Motor neuron (in vitro differentiated cells): ENCODE data around the gene SANBR. TPM values are rescaled to one million over a fixed set of nuclear protein-coding genes. Genes with fewer than 3 reads are reported as not detected.

ENCODE experiments used
- ATAC-seq, 8 experiments: fragments of 200-7000 bp; cut with Tn5 transposase; replicated peaks in 6 of 8; 2 replicates each; pipeline ENCODE4 v1.8.0; 2021; ENCODE audit warnings: mild to moderate bottlenecking in 8 of 8, moderate library complexity in 8 of 8
- H3K27ac ChIP-seq, 2 donors: fragments of 250-450 bp; sonication (Bioruptor Pico); 2 replicates each; pipeline ENCODE4 v1.9.0; 2021; ENCODE audit warnings: antibody characterized with exemption in 2 of 2, mild to moderate bottlenecking in 2 of 2, moderate library complexity in 1 of 2
- H3K4me1 ChIP-seq, 2 donors: fragments of 250-450 bp; sonication (Bioruptor Pico); replicated peaks in 1 of 2; 2 replicates each; pipeline ENCODE4 v1.6.1; 2021; ENCODE audit warnings: antibody characterized with exemption in 2 of 2, mild to moderate bottlenecking in 2 of 2, moderate library complexity in 1 of 2
- H3K4me3 ChIP-seq, 5 donors: fragments of 250-450 bp; sonication (Bioruptor Pico); 2 replicates each; pipeline ENCODE4 v1.9.0; 2021; ENCODE audit warnings: antibody characterized with exemption in 5 of 5, mild to moderate bottlenecking in 5 of 5, moderate library complexity in 4 of 5
- WGBS, 10 experiments: fragments of 450-650 bp; shearing (Covaris generic); methylation state at CpG; one replicate each; pipeline ENCODE4 v1.0.0; 2022; 5-methylcytosine and 5-hydroxymethylcytosine counted together
- in situ Hi-C, 9 experiments: fragments of 400-800 bp; cut with MboI; loops; one replicate each; pipeline ENCODE4 v1.15.0; 2021; ENCODE audit warnings: low sequenced_read_pairs in 9 of 9, low pct_unique_long_range_greater_than_20kb in 2 of 9; ENCODE audit not compliant: unreplicated experiment in 9 of 9
- total RNA-seq, 8 experiments: library from RNA; unstranded; fragments of 300-600 nt; gene quantifications; 2 replicates each; pipeline versions ENCODE4 v1.2.3 to v1.2.4, GENCODE V29; 2022

Gene SANBR
- total RNA-seq, 8 experiments from 2014 or later = 2.9 to 16.7 (median 10.2) TPM

DNA sequence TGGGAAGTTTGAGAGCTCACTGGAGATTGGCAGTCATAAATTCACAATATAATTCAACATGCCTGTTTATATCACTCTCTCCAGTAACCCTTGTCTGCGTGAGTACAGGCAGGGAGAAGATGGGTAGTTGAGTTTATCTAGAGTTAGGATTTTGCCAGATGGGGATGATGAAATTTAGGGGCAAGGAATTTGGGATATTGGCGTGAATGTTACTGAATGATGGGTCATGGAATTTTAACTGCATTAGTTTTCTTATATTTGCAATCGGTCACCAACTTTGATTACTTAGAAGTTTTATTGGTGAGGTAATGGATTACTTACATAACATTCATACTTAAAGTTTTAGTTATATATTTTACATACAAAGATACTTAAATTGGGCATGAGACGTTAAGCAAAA is 35.1 kb downstream of the SANBR start:
- Histone ChIP-seq H3K27ac (no peak overlapping the region), H3K4me1 (no peaks in the 10 kb centered on the region), H3K4me3 (no peak overlapping the region)
- in situ Hi-C loops = no loop called here
- ATAC-seq = no peak
- 76 to 100% (median 96%) methylated on average over 1 to 3 of the region's 4 CpGs for WGBS, 10 experiments

DNA sequence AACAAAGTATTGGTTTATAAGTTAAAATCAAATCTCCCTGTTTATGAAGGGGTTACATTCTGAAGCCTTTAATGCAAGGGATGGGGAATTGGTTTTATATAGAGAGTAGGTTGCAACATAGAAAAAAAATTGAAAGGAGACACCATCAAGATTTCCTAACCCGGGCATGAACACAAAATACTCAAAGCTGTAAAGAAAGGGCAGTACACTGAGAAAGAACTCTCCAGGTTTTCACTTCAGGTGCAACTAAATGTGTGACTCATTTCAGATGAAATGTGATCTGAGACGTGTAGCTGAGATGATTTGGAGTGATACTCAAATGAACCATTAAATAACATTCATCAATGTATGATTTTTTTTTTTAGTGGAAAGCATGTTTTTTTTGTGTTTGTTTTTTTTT is 43.6 kb downstream of the SANBR start:
- Histone ChIP-seq H3K27ac (no peak overlapping the region), H3K4me1 (no peaks in the 10 kb centered on the region), H3K4me3 (no peak overlapping the region)
- 41 to 100% (median 73%) methylated on average over 1 to 2 of the region's 2 CpGs; no CpG with 5 or more reads in 1 of the 10 experiments for WGBS, 10 experiments
- in situ Hi-C loops = no loop called here
- ATAC-seq = no peak

DNA sequence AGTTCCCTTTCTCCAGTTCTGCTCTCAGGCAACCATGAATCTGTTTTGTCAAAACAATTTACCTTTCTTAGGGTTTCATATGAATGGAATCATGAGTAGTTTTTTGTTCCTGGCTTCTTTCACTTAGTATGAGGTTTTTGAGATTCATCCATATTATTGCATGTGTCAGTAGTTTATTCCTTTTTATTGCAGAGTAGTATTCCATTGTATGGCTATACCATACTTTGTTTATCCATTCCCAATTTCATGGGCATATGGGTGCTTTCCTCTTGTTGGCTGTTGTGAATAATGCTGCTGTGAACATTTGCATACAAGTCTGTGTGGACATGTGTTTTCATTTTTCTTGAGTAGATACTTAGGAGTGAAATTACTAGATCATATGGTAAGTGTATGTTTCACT is 46.0 kb downstream of the SANBR start:
- Histone ChIP-seq H3K27ac (no peak overlapping the region), H3K4me3 (no peak overlapping the region), H3K4me1 (no peaks in the 10 kb centered on the region)
- in situ Hi-C loops = no loop called here
- ATAC-seq = no peak

DNA sequence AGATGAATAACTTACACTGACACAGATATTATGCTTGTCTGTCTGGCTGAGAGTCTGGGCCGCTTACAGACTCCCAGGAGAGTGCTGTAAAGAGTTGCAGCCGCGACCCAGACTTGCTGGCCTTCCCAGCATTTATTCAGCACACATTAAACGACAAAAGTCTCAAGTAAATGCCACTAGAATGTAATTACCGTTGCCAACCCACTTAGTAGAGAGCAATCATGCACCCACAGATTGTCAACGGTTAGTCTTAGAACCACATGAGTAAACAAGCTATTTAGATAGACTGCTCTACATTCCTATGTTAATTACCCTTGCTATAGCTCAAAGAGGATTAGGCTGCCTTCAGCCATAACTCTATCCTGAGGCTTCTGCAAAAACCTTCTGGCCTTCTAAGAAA is 48.5 kb downstream of the SANBR start:
- H3K4me3 ChIP-seq = no peak overlapping the region
- no peaks in the 10 kb centered on the region for H3K4me1 ChIP-seq
- WGBS, 10 experiments = 42 to 100% (median 88%) methylated on average over 2 to 5 of the region's 6 CpGs; no CpG with 5 or more reads in 2 of the 10 experiments
- in situ Hi-C loops = no loop called here
- ATAC-seq = no peak
- no peak overlapping the region for H3K27ac ChIP-seq

Other genes starting within 250 kb of the SANBR start
- gene REL, start 184.3 kb upstream of the SANBR start, total RNA-seq = 10 to 100 TPM in 2 of 8 experiments, 1 to 10 TPM in 6; 3.4 to 19.0 (median 5.9) TPM
- gene PEX13, start 48.2 kb upstream of the SANBR start, total RNA-seq = 10 to 100 TPM; 18.8 to 33.0 (median 30.8) TPM
- gene PUS10, start 47.6 kb upstream of the SANBR start, total RNA-seq = 10 to 100 TPM in 4 of 8 experiments, 1 to 10 TPM in 4; 5.3 to 17.4 (median 8.8) TPM
- gene C2orf74, start 96.3 kb downstream of the SANBR start, total RNA-seq = 10 to 100 TPM in 5 of 8 experiments, 1 to 10 TPM in 3; 4.0 to 28.3 (median 13.5) TPM